ENCODE measurements around the gene PRR33.

The PRR33 gene

DNA sequence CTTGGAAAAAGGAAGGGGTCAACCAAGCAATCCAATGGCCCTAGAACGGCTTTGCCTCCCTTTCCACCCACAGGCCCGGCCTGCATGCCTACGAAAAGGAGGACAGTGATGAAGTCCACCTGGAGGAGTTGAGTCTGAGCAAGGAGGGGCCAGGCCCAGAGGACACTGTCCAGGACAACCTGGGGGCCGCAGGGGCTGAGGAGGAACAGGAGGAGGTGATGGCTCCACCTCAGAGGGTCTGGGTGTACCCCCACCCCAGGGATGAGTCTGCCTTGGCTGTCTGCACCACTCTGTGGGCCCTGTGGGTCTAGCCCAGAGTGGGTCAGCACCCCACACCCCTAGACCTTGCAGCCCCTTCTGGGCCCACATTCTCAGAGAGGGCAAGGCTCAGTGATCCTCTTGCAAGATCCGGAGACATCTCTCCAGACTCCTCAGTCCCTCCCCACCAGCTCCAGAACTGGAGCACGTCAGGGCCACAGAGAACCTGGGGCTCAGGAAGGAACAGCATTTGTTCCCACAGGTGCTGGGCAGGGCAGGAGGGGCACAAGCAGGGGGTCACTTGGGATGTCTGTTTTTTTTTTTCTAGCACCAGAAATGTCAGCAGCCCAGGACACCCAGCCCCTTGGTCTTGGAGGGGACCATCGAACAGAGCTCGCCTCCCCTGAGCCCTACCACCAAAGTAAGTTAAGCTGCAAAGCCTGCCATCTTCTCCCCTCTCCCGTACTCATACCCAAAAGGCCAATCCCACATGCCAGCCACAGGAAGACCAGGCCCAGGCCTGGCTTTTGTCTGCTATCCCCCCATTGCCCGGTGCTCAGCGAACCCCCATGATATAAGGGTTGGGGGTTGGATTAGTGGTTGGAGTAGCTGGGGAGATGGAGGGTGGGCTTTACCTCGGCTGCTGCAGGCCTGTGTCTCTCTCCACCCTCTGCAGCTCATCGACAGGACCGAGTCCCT, 8.1 kb downstream of the PRR33 start:
- no peak for DNase-seq (ENCODE audit: low read depth)
- H3K4me3 ChIP-seq (ENCODE audit: control insufficient read depth, low read depth, low read length): no peak overlapping the region
- no peak for TF ChIP-seq CTCF (IDR thresholded peaks at IDR 0.05; ENCODE audit: control insufficient read depth, insufficient read depth, low read depth, low read length, missing control alignments)

GRCh38 chr11:1882265-1883238, 9.1 kb downstream of the PRR33 start:
- DNase-seq (ENCODE audit: low read depth): no peak
- H3K4me3 ChIP-seq (ENCODE audit: control insufficient read depth, low read depth, low read length): no peak overlapping the region
- peak; percentile 85 for TF ChIP-seq CTCF (IDR thresholded peaks at IDR 0.05; ENCODE audit: control insufficient read depth, insufficient read depth, low read depth, low read length, missing control alignments)

DNA sequence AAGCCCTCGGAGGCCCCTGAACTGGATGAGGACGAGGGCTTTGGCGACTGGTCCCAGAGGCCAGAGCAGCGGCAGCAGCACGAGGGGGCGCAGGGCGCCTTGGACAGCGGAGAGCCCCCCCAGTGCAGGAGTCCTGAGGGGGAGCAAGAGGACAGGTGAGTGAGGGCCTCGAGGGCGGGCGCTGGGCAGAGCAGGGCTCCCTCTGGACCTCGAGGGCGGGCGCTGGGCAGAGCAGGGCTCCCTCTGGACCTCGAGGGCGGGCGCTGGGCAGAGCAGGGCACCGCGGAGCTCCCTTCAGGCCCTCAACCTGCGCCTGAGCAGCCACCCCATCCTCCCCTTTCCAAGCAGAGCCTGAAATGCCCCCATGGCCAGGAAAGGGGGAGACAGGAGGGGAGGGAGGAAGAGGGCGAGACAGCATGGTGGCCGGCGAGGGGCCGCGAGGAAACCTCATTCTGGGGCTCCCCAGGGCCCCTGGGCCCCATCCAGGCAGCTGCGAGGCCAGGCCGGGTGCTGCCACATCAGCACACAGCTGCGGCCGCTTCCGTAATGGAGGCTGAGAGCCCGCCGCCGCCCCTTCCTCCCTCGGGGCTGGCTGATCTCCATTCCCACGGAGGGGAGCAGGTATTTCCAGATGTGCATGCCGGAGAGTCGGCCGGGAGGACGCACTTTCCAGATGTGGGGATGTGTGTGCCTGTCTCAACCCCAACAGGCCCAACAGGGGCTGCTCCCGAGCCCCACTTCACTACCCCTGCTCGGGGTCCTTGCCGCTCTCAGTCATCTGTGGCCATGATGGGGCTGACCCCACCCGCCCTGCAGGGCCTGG, 10.0 kb downstream of the PRR33 start:
- no peak for DNase-seq (ENCODE audit: low read depth)
- TF ChIP-seq CTCF (IDR thresholded peaks at IDR 0.05; ENCODE audit: control insufficient read depth, insufficient read depth, low read depth, low read length, missing control alignments): no peak
- no peak overlapping the region for H3K4me3 ChIP-seq (ENCODE audit: control insufficient read depth, low read depth, low read length)

DNA sequence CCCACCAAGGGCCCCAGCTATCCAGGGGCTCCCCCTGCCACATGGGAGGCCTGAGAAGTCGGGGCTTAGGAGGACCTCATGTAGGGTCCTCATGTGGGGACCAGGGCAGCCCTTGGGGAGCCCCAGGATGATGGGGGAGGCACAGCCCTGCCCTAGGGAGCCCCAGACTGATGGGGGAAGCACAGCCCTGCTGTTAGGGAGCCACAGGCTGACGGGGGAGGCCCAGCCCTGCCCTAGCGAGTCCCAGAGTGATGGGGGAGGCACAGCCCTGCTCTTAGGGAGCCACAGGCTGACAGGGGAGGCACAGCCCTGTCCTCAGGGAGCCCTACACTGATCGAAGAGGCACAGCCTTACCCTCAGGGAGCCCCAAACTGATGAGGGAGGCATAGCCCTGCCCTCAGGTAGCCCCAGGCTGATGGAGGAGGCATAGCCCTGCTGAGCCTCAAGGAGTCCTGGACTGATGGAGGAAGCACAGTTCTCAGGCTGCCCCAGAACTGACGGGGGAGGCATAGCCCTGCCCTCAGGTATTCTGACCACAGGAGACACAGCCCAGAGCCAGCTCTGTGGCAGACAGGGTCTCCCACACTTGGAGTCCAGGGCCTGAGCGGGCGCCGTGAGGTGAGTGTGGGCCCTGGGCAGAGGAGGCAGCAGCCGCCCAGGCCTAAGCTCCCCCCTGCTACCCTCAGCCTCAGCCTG, 10.8 kb downstream of the PRR33 start:
- TF ChIP-seq CTCF (IDR thresholded peaks at IDR 0.05; ENCODE audit: control insufficient read depth, insufficient read depth, low read depth, low read length, missing control alignments): no peak
- no peak overlapping the region for H3K4me3 ChIP-seq (ENCODE audit: control insufficient read depth, low read depth, low read length)
- no peak for DNase-seq (ENCODE audit: low read depth)

- no peak for DNase-seq (ENCODE audit: low read depth)
- no peak overlapping the region for H3K4me3 ChIP-seq (ENCODE audit: control insufficient read depth, low read depth, low read length)
- no peak for TF ChIP-seq CTCF (IDR thresholded peaks at IDR 0.05; ENCODE audit: control insufficient read depth, insufficient read depth, low read depth, low read length, missing control alignments)
Measured at GRCh38 chr11:1879941-1880720, 11.6 kb downstream of the PRR33 start.
